Vagina (tissue), 2 donors: Measurements from ENCODE around the gene DOK5. TPM values are rescaled to one million over a fixed set of nuclear protein-coding genes. Genes with fewer than 3 reads are reported as not detected.

Experiments
- DNase-seq, 2 donors: peaks; one replicate each; pipeline ENCODE4 v3.0.0-alpha.2; 2017; ENCODE audit errors: extremely low spot score in 2 of 2
- H3K27ac ChIP-seq: fragments of 200-600 bp; sonication (generic); one replicate; pipeline ENCODE4 v1.5.1; 2019
- H3K27me3 ChIP-seq: fragments of 200-600 bp; sonication (generic); one replicate; pipeline ENCODE4 v1.5.1; 2019
- H3K36me3 ChIP-seq, 2 donors: fragments of 200-600 bp; sonication (generic); one replicate each; pipeline ENCODE4 v1.5.1; 2017 to 2019
- H3K4me1 ChIP-seq: fragments of 200-600 bp; sonication (generic); one replicate; pipeline ENCODE4 v1.5.1; 2019
- H3K4me3 ChIP-seq, 2 donors: fragments of 200-600 bp; sonication (generic); 1 replicate in 1 of 2; 2 replicates in 1 of 2; pipeline ENCODE4 v1.5.1; 2016 to 2019
- H3K9me3 ChIP-seq: fragments of 200-600 bp; sonication (generic); one replicate; pipeline ENCODE4 v1.5.1; 2019
- POLR2A ChIP-seq, 2 donors: fragments of 450-650 bp; IDR thresholded peaks; one replicate each; pipeline ENCODE4 v1.6.1; 2017; ENCODE audit warnings: antibody characterized with exemption in 2 of 2, mild to moderate bottlenecking in 2 of 2, moderate library complexity in 2 of 2
- POLR2AphosphoS5 ChIP-seq, 2 donors: sonication (generic); formaldehyde crosslinking; IDR thresholded peaks; one replicate each; pipeline ENCODE4 v1.9.0; 2017; ENCODE audit warnings: antibody characterized with exemption in 2 of 2, mild to moderate bottlenecking in 2 of 2, low read depth in 1 of 2; ENCODE audit not compliant: insufficient read depth in 1 of 2
- intact Hi-C: fragments of 100-400 bp; cut with DNase I; formaldehyde crosslinking; loops from one replicate; pipeline ENCODE4 v1.15.1; 2023
- total RNA-seq: library from RNA; depleted of rRNA; stranded (reverse); fragments of >200 nt; gene quantifications from one replicate; pipeline ENCODE4 v1.2.3, GENCODE V29; 2016
- TF ChIP-seq, protein P1 (sequence below), 3 experiments: fragments of 450-650 bp in 2 of 3; fragments of 200-600 bp in 1 of 3; sonication (generic) in 1 of 3; IDR thresholded peaks; one replicate each; pipeline ENCODE4 v1.5.1; 2017 to 2019; ENCODE audit warnings: antibody characterized with exemption in 3 of 3, mild to moderate bottlenecking in 2 of 3, moderate library complexity in 2 of 3

The DOK5 gene
- total RNA-seq, 1 donor from 2014 or later: 2.5 TPM

DNA sequence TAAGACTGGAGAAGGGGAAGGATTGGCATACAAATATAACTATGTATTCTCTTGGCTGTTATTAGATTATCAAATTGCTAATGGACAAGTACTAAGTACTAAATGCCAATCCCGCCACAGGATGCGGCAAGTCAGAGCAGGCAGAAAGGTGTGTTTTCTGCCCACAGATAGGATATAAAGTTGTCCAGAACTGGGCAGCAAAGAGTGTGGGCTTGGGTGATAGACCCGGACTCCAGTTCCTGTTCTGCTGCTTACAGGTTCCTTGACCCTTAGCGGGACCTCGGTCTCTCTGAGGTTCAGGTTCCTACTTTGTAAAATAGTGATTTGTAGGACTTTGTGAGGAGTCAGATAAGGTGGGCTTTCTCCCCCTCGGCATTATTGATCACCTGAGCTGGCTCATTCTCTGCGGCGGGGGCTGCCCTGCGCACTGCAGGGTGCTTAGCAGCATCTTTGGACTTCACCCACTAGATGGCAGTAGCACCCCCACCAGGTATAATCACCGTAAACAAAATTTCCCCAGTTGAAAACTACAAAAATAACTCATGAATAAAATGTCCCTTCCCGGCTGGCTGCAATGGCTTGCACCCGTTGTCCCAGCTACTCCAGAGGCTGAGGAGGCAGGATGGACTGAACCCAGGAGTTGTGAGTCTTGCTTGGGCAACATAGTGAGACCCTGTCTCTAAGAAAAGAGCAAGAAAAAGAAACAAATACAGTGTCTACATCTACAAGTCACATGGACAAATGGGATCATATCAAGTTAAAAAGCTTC lies 193.1 kb downstream of the DOK5 start:
- no peak for DNase-seq
- Histone ChIP-seq H3K4me1 (no peaks in the 10 kb centered on the region), H3K27ac (no peak overlapping the region), H3K27me3 (no peaks in the 10 kb centered on the region), H3K36me3 (no peaks in the 10 kb centered on the region), H3K4me3 (no peak overlapping the region), H3K9me3 (no peaks in the 10 kb centered on the region)
- TF ChIP-seq POLR2A (IDR thresholded peaks at IDR 0.05) (no peak), POLR2AphosphoS5 (IDR thresholded peaks at IDR 0.05; ENCODE audit: insufficient read depth in 1 of 2, low read depth in 1 of 2) (no peak)
- TF ChIP-seq, protein P1, sequence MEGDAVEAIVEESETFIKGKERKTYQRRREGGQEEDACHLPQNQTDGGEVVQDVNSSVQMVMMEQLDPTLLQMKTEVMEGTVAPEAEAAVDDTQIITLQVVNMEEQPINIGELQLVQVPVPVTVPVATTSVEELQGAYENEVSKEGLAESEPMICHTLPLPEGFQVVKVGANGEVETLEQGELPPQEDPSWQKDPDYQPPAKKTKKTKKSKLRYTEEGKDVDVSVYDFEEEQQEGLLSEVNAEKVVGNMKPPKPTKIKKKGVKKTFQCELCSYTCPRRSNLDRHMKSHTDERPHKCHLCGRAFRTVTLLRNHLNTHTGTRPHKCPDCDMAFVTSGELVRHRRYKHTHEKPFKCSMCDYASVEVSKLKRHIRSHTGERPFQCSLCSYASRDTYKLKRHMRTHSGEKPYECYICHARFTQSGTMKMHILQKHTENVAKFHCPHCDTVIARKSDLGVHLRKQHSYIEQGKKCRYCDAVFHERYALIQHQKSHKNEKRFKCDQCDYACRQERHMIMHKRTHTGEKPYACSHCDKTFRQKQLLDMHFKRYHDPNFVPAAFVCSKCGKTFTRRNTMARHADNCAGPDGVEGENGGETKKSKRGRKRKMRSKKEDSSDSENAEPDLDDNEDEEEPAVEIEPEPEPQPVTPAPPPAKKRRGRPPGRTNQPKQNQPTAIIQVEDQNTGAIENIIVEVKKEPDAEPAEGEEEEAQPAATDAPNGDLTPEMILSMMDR (IDR thresholded peaks at IDR 0.05): no peak
- intact Hi-C loops: no loop called here

DNA sequence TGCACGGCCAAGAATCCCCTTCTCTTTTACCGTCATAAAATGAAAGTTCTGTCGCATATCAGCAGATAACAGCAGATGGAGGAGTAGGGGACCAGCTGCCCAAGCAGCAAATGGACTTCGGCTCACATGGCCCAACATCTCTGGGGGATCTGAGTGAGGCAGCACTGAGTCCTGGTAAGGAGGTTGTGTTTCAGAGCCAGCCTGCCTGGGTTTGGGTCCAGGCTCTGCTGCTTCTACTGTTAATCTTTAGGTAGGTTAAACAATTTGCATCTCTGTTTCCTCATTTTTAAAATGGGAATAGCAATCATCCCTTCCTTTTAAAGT lies 193.6 kb downstream of the DOK5 start:
- Histone ChIP-seq H3K4me1 (no peaks in the 10 kb centered on the region), H3K27me3 (no peaks in the 10 kb centered on the region), H3K4me3 (no peak overlapping the region), H3K9me3 (no peaks in the 10 kb centered on the region), H3K27ac (no peak overlapping the region), H3K36me3 (no peaks in the 10 kb centered on the region)
- no peak for DNase-seq
- intact Hi-C loops: no loop called here
- TF ChIP-seq POLR2A (IDR thresholded peaks at IDR 0.05) (no peak), POLR2AphosphoS5 (IDR thresholded peaks at IDR 0.05; ENCODE audit: insufficient read depth in 1 of 2, low read depth in 1 of 2) (no peak)
- TF ChIP-seq, protein P1 (IDR thresholded peaks at IDR 0.05): no peak

DNA sequence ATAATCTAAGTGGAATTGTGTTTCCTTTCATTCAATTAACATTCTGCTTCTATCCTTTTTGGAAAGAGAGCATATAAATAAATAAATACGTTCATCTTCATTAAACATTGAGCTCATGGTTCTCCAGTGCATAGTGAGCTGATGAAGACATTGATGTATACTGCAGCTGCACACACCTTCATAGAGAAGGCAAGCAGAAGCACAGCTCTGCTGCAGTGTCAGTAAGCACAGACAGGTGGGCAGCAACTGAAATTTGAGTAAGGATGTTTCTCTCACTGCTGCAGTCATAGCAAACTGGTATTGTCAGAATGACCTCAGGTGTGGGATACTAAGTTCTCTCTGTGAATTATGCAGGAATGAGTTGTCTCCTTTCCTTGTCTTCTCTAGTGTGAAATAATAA lies 202.9 kb downstream of the DOK5 start:
- Histone ChIP-seq H3K27me3 (no peaks in the 10 kb centered on the region), H3K4me3 (no peak overlapping the region), H3K9me3 (no peaks in the 10 kb centered on the region), H3K36me3 (no peaks in the 10 kb centered on the region), H3K4me1 (peaks cover 10% of the 10 kb centered on the region), H3K27ac (no peak overlapping the region)
- intact Hi-C loops: no loop called here
- TF ChIP-seq, protein P1 (IDR thresholded peaks at IDR 0.05): no peak
- no peak for TF ChIP-seq POLR2A (IDR thresholded peaks at IDR 0.05)
- no peak for TF ChIP-seq POLR2AphosphoS5 (IDR thresholded peaks at IDR 0.05; ENCODE audit: insufficient read depth in 1 of 2, low read depth in 1 of 2)
- DNase-seq: no peak

DNA sequence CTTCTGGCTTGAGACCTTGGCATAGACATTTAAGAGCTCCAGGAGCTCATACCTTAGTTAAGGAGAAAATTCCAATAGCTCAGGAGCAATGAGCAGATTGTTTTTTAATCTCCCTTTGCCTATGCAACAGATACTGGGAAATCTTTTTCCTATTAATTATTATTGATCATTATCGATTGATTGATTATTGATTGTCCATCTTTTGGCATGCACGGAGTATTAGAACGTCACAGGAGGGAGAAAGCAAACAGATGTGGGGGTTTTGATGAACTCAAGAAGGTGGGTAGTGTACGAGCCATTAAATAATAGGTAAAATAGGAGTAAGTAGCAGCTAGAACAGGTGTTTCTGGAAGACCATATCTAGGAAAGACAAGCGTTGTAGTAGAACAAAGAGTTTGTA lies 205.0 kb downstream of the DOK5 start:
- Histone ChIP-seq H3K27me3 (no peaks in the 10 kb centered on the region), H3K4me1 (peaks cover 10% of the 10 kb centered on the region), H3K27ac (no peak overlapping the region), H3K4me3 (no peak overlapping the region), H3K36me3 (no peaks in the 10 kb centered on the region), H3K9me3 (no peaks in the 10 kb centered on the region)
- TF ChIP-seq, protein P1 (IDR thresholded peaks at IDR 0.05): no peak
- TF ChIP-seq POLR2A (IDR thresholded peaks at IDR 0.05) (no peak), POLR2AphosphoS5 (IDR thresholded peaks at IDR 0.05; ENCODE audit: insufficient read depth in 1 of 2, low read depth in 1 of 2) (no peak)
- no peak for DNase-seq
- intact Hi-C loops: no loop called here

DNA sequence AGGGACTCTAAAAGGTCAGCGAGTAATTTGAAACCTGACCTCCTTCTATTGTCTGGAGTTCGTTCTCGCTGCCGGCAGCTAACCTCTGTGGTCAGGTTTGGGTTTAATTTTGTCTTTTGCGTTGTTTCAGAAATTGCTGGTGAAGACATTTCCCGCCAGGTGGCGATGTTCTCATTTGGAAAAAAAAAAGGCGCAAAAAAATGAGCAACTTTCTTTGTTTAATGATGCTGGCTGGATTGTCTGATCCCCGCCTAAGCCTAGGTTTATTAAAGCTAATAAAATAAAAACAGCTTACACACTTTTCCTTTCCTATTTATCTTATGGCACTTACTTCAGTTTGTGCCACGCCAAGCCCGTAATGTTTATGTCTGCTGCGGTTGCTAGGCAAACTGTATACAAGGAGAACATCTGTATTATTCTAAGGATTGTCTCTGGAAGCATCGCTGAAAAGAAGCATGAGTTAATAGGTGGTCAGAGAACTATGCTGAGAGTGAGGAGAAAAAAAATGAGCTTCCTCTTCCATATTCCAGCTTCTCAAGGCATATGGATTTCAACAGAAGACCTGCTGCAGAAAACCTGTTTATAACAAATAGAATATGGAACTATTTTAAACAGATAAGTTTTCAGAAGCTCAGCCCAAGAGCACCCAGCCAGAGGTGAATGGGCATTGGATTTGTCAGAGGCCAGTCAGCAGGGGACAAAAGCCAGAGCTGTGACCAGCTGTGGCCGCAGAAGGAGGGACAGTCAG lies 205.7 kb downstream of the DOK5 start:
- H3K36me3 ChIP-seq: no peaks in the 10 kb centered on the region
- no peaks in the 10 kb centered on the region for H3K27me3 ChIP-seq
- H3K9me3 ChIP-seq: no peaks in the 10 kb centered on the region
- no peak overlapping the region for H3K4me3 ChIP-seq
- H3K4me1 ChIP-seq: peaks cover 10% of the 10 kb centered on the region
- no peak for DNase-seq
- TF ChIP-seq, protein P1 (IDR thresholded peaks at IDR 0.05): peak in 2 of 3 experiments; percentile 19 to 39
- TF ChIP-seq POLR2A (IDR thresholded peaks at IDR 0.05): no peak
- no peak overlapping the region for H3K27ac ChIP-seq
- intact Hi-C loops: no loop called here
